Activated gamma-delta T cell (primary cell): ENCODE measurements around the gene HMX1.

Source experiments
- DNase-seq: peaks from one replicate; lab custom pipeline; 2025; lab: John Stamatoyannopoulos, UW

HMX1 gene

GRCh38 chr4:8910100-8910821 is 38.6 kb upstream of the HMX1 start:
- DNase-seq, result no peak

- DNase-seq, result no peak
These were observed 37.9 kb upstream of the HMX1 start for GRCh38 chr4:8909548-8909947.

- no peak for DNase-seq
These were observed 36.7 kb upstream of the HMX1 start for GRCh38 chr4:8908206-8908893.

GRCh38 chr4:8907596-8908205 is 36.1 kb upstream of the HMX1 start:
- DNase-seq, result no peak

- DNase-seq, result no peak
These were observed 35.5 kb upstream of the HMX1 start for GRCh38 chr4:8906991-8907595.

- no peak for DNase-seq
These were observed 35.0 kb upstream of the HMX1 start for GRCh38 chr4:8906668-8906970.

GRCh38 chr4:8905773-8906667 is 34.4 kb upstream of the HMX1 start:
- no peak for DNase-seq

GRCh38 chr4:8905226-8905772 is 33.7 kb upstream of the HMX1 start:
- no peak for DNase-seq

- DNase-seq, result no peak
These were observed 33.0 kb upstream of the HMX1 start for GRCh38 chr4:8904666-8905065.

- no peak for DNase-seq
These were observed 32.4 kb upstream of the HMX1 start for GRCh38 chr4:8904041-8904501.

- no peak for DNase-seq
These were observed 29.7 kb upstream of the HMX1 start for GRCh38 chr4:8901335-8901734.

- no peak for DNase-seq
These were observed 28.9 kb upstream of the HMX1 start for GRCh38 chr4:8900588-8900987.

- DNase-seq, result no peak
These were observed 26.8 kb upstream of the HMX1 start for GRCh38 chr4:8898419-8898818.

- no peak for DNase-seq
These were observed 25.9 kb upstream of the HMX1 start for GRCh38 chr4:8897251-8898167.

- no peak for DNase-seq
These were observed 24.9 kb upstream of the HMX1 start for GRCh38 chr4:8896506-8896905.

- no peak for DNase-seq
These were observed 24.4 kb upstream of the HMX1 start for GRCh38 chr4:8896071-8896470.

GRCh38 chr4:8895295-8895694 is 23.7 kb upstream of the HMX1 start:
- no peak for DNase-seq

GRCh38 chr4:8894424-8894816 is 22.8 kb upstream of the HMX1 start:
- no peak for DNase-seq

GRCh38 chr4:8893624-8894423 is 22.2 kb upstream of the HMX1 start:
- DNase-seq, result no peak

- no peak for DNase-seq
These were observed 21.6 kb upstream of the HMX1 start for GRCh38 chr4:8893227-8893623.
